Osteoblast (primary cell): ENCODE results near the gene PPP2R3B. TPM values are rescaled to one million over a fixed set of nuclear protein-coding genes. Genes with fewer than 3 reads are reported as not detected.
A peak's percentile ranks its signal among the peaks of the same experiment; 100 is the strongest.

ENCODE experiments used
- DNase-seq: peaks from one replicate; pipeline ENCODE4 v3.0.0; 2011; ENCODE audit warnings: low spot score, mixed read lengths; ENCODE audit not compliant: insufficient read length; ENCODE audit errors: missing footprints
- H2AFZ ChIP-seq: 2 replicates; pipeline ENCODE4 v1.6.0; 2011; ENCODE audit warnings: mild to moderate bottlenecking, low read length
- H3K27ac ChIP-seq: 2 replicates; pipeline ENCODE4 v1.5.1; 2011; ENCODE audit warnings: mild to moderate bottlenecking, low read depth, low read length, moderate library complexity
- H3K27me3 ChIP-seq: 2 replicates; pipeline ENCODE4 v1.6.0; 2012; ENCODE audit warnings: mild to moderate bottlenecking, control low read depth, inconsistent platforms, low read length, moderate library complexity; ENCODE audit not compliant: insufficient read depth
- H3K36me3 ChIP-seq: 2 replicates; pipeline ENCODE4 v1.5.1; 2011; ENCODE audit warnings: mild to moderate bottlenecking, low read length, control low read depth, moderate library complexity; ENCODE audit not compliant: insufficient read depth
- H3K4me1 ChIP-seq: 2 replicates; pipeline ENCODE4 v1.5.1; 2011; ENCODE audit warnings: mild to moderate bottlenecking, low read length, control low read depth, moderate library complexity; ENCODE audit not compliant: insufficient read depth
- H3K4me2 ChIP-seq: 2 replicates; pipeline ENCODE4 v1.6.0; 2011; ENCODE audit warnings: mild to moderate bottlenecking, low read length; ENCODE audit not compliant: insufficient read depth
- H3K4me3 ChIP-seq: fragments of 200-600 bp; sonication (generic); 3 replicates; pipeline ENCODE4 v1.5.1; 2012; ENCODE audit warnings: mild to moderate bottlenecking, low read length, inconsistent platforms; ENCODE audit not compliant: insufficient read depth
- H3K79me2 ChIP-seq: 2 replicates; pipeline ENCODE4 v1.6.0; 2012; ENCODE audit warnings: mild to moderate bottlenecking, low read length, control low read depth, inconsistent platforms; ENCODE audit not compliant: insufficient read depth
- H3K9me3 ChIP-seq: 2 replicates; pipeline ENCODE4 v1.5.1; 2011; ENCODE audit warnings: low read depth, low read length, control low read depth
- H4K20me1 ChIP-seq: 2 replicates; pipeline ENCODE4 v1.6.0; 2012; ENCODE audit warnings: mild to moderate bottlenecking, low read length, control low read depth; ENCODE audit not compliant: insufficient read depth
- total RNA-seq: library from RNA; depleted of rRNA; stranded (reverse); fragments of >200 nt; gene quantifications from 2 replicates; pipeline ENCODE4 v1.2.3, GENCODE V29; 2012
- TF ChIP-seq, protein P1 (sequence below): IDR thresholded peaks from 2 replicates; pipeline ENCODE4 v1.5.1; 2011; ENCODE audit warnings: mild to moderate bottlenecking, low read depth, low read length, moderate library complexity; ENCODE audit errors: extremely low read depth

PPP2R3B gene
- total RNA-seq, 1 donor: 13.4 TPM

DNA sequence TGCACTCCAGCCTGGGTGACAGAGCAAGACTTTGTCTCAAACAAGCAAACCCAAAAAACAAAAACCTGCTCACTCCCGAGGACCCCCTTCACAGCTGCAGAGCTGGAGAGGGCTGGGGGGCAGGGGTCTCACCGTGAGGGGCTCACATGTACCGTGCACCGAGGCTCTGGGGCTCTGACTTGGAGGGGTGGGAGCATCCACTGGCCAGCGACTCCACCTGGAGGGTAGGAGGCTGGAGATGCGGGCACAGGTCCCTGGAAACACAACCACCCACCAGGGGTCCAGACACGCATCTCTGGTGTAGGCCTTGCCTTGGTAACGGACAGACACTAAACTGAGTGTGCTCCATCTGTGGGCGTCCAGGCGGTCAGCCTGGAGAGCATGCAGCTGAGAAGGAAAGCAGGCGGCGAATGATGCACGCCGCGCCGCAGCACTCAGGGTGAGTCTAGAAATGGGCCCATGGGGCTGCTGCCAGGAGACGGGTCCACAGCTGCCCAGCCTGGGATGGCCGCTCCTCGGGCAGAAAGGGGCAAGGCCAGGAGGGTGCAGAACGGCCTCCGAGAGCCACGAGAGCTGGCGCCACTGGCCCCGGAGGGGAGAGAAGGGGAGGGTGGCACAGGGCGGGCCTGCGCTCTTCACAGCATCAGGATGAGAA lies 26.1 kb downstream of the PPP2R3B start:
- H3K9me3 ChIP-seq: no peaks in the 10 kb centered on the region
- H3K27ac ChIP-seq: no peak overlapping the region
- no peaks in the 10 kb centered on the region for H3K27me3 ChIP-seq
- peaks cover 2% of the 10 kb centered on the region for H3K79me2 ChIP-seq
- no peaks in the 10 kb centered on the region for H3K4me1 ChIP-seq
- no peak overlapping the region for H2AFZ ChIP-seq
- H4K20me1 ChIP-seq: no peaks in the 10 kb centered on the region
- no peak for DNase-seq
- TF ChIP-seq, protein P1, sequence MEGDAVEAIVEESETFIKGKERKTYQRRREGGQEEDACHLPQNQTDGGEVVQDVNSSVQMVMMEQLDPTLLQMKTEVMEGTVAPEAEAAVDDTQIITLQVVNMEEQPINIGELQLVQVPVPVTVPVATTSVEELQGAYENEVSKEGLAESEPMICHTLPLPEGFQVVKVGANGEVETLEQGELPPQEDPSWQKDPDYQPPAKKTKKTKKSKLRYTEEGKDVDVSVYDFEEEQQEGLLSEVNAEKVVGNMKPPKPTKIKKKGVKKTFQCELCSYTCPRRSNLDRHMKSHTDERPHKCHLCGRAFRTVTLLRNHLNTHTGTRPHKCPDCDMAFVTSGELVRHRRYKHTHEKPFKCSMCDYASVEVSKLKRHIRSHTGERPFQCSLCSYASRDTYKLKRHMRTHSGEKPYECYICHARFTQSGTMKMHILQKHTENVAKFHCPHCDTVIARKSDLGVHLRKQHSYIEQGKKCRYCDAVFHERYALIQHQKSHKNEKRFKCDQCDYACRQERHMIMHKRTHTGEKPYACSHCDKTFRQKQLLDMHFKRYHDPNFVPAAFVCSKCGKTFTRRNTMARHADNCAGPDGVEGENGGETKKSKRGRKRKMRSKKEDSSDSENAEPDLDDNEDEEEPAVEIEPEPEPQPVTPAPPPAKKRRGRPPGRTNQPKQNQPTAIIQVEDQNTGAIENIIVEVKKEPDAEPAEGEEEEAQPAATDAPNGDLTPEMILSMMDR: no peak
- H3K4me3 ChIP-seq: no peak overlapping the region
- no peak overlapping the region for H3K4me2 ChIP-seq
- H3K36me3 ChIP-seq: no peaks in the 10 kb centered on the region

DNA sequence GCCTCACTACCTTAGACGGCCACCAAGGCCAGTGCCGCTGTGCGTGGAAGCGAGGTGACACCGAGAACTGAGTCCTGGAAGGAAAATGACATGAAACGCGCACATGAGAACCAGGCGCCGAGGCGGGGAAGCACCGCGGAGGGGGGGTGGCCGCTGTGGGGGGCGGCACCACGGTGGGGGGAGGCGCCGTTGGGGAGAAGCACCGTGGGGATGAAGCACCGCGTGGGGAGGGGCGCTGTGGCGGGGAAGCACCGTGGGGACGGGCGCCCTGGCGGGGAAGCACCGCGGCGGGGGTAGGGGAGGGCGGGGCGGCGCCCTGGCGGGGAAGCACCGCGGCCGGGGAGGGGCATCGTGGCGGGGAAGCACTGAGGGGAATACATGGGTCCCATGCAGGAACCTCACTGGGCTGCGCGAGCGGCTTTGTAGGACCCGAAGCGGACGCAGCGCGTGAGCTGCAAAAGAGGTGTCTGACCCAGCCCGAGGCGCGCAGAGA lies 28.0 kb downstream of the PPP2R3B start:
- Histone ChIP-seq H3K4me3 (no peak overlapping the region), H3K9me3 (no peaks in the 10 kb centered on the region), H3K4me1 (no peaks in the 10 kb centered on the region), H3K36me3 (no peaks in the 10 kb centered on the region), H3K27ac (no peak overlapping the region), H2AFZ (no peak overlapping the region), H3K27me3 (no peaks in the 10 kb centered on the region), H3K79me2 (peaks cover 2% of the 10 kb centered on the region), H4K20me1 (no peaks in the 10 kb centered on the region), H3K4me2 (no peak overlapping the region)
- TF ChIP-seq, protein P1: no peak
- no peak for DNase-seq

DNA sequence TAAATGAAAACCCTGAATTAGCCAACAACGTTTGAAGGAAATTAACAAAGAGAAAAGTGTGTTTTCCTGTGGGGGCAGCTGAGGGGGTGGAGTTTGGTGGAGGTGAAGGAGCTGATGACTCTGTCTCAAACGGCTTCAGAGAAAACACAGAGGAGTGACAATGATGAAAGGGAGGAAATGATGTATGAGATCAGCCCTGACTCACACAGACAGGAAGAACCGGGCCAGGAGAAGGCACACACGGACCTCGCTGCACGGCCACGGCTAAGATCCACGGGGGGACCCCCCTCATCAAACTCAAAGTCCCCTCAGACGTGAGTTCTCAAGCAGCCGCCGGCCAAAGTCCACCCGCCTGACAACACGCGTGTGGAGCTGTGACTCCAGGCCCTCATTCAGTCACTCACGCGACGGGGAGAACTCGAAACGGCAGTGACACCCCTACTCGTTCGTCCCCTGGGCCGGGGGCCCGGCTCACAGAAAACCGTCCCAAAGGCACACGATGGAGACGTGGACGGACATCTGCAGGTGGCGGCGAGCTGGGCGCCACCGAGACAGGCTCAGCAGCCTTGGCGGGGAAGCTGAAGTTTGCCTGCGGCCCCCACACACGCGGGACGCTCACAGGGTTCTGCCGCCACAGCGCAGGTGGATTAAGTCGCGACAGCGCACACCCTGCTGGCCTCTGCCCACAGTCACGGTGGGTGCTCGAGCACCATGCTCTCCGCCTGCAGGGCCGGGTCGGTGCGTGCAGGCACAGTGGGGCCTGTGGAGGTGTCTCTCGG lies 28.8 kb downstream of the PPP2R3B start:
- H3K27ac ChIP-seq: no peak overlapping the region
- no peaks in the 10 kb centered on the region for H3K36me3 ChIP-seq
- no peak overlapping the region for H3K4me3 ChIP-seq
- no peaks in the 10 kb centered on the region for H3K27me3 ChIP-seq
- no peak overlapping the region for H3K4me2 ChIP-seq
- no peaks in the 10 kb centered on the region for H4K20me1 ChIP-seq
- H3K79me2 ChIP-seq: no peaks in the 10 kb centered on the region
- H3K4me1 ChIP-seq: no peaks in the 10 kb centered on the region
- TF ChIP-seq, protein P1: no peak
- peak overlapping the region; percentile 66 for H2AFZ ChIP-seq
- no peaks in the 10 kb centered on the region for H3K9me3 ChIP-seq
- DNase-seq: peak; percentile 96

DNA sequence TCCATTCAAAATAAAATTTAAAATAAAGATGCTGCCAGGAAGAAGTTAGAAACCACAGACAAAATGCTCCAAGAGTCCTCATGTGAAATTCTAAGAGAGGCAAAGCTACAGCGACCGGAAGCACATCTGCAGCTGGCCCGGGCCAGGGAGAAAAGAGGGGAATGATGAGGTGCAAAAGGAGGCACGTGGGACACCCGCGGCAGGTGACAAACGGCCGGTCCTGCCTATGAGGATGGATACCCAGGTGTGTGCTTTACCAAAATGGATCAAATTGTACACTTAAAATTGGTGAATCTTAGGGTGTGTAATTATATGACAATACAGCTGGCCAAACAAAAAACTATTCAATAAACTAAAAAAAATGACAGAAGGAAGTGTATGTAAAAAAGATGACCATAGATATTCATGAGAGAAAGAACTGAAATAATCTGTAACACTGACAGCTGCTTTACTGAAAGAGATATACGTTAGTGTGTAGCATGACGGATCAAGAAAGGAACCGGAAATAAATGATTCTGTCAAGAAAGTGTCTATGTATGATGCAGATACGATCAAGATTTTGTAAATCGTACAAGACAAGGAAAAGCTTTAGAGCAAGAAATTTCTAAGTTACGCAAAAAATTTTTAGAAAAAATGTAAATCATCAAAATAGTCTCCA lies 29.5 kb downstream of the PPP2R3B start:
- no peaks in the 10 kb centered on the region for H3K36me3 ChIP-seq
- peak overlapping the region; percentile 20 for H2AFZ ChIP-seq
- no peaks in the 10 kb centered on the region for H3K27me3 ChIP-seq
- no peak for DNase-seq
- H3K79me2 ChIP-seq: no peaks in the 10 kb centered on the region
- H3K27ac ChIP-seq: no peak overlapping the region
- no peak overlapping the region for H3K4me3 ChIP-seq
- no peaks in the 10 kb centered on the region for H3K9me3 ChIP-seq
- H4K20me1 ChIP-seq: no peaks in the 10 kb centered on the region
- H3K4me1 ChIP-seq: no peaks in the 10 kb centered on the region
- no peak overlapping the region for H3K4me2 ChIP-seq
- TF ChIP-seq, protein P1: no peak
